ENCODE data around the gene CCER1. TPM values are rescaled to one million over a fixed set of nuclear protein-coding genes. Genes with fewer than 3 reads are reported as not detected.
A peak's percentile ranks its signal among the peaks of the same experiment; 100 is the strongest.

The CCER1 gene
- total RNA-seq, 4 donors from 2014 or later, result not detected

DNA sequence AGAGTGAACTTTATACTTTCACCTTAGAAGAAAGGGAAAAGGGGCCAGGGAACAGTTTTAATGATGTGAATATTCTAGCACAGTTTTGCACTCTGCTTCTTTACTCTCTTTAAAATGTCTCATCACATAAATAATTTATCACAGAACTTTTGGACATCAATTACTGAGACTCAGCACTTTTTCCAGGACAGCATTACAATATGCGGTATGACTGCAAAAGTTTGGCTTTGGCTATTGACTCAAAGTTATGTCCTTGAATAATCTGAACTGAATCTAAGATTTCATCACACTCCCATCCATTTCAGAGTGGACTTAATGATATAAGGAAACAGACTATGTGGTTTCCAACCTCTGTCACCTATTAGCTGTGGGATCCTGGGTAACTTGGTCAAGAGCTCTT, 11.7 kb downstream of the CCER1 start:
- DNase-seq, result no peak
- TF ChIP-seq, protein P1, sequence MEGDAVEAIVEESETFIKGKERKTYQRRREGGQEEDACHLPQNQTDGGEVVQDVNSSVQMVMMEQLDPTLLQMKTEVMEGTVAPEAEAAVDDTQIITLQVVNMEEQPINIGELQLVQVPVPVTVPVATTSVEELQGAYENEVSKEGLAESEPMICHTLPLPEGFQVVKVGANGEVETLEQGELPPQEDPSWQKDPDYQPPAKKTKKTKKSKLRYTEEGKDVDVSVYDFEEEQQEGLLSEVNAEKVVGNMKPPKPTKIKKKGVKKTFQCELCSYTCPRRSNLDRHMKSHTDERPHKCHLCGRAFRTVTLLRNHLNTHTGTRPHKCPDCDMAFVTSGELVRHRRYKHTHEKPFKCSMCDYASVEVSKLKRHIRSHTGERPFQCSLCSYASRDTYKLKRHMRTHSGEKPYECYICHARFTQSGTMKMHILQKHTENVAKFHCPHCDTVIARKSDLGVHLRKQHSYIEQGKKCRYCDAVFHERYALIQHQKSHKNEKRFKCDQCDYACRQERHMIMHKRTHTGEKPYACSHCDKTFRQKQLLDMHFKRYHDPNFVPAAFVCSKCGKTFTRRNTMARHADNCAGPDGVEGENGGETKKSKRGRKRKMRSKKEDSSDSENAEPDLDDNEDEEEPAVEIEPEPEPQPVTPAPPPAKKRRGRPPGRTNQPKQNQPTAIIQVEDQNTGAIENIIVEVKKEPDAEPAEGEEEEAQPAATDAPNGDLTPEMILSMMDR (IDR thresholded peaks at IDR 0.05), result no peak
- TF ChIP-seq POLR2A (IDR thresholded peaks at IDR 0.05), result no peak
- Histone ChIP-seq H3K27me3 (no peaks in the 10 kb centered on the region), H3K36me3 (no peaks in the 10 kb centered on the region), H3K4me3 (no peak overlapping the region), H3K27ac (no peak overlapping the region), H3K9me3 (no peaks in the 10 kb centered on the region), H3K4me1 (no peaks in the 10 kb centered on the region)
- intact Hi-C loops (cut with DNase I; ENCODE audit: low total_unique reads), result no loop called here

DNA sequence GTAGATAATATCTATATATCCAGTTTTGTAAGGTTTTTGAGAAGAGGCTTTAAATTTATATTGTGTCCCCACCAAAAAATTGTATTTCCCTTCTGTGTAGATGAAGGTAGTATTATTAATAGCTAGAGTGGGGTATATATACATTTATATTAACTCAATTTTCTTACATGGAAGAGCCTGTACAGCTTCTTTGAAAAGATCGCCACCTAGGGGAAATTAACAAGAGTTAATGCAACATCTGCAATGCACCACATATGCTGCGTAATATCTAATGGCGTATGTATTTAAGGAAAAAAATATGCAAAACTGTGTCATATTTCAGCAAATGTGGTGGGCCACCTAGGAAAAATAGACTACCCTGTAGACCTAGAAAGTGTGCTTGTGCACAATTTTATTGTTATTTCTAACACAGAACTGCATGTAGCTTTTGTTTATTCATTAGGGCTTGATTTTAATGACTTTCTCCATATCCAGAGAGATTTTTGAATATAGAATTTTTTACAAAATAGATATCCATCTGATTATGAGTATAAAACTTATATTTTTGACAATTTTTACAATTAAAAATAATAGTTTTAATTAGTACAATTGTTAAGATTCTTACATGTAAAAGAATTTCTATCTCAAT, 14.0 kb downstream of the CCER1 start:
- H3K36me3 ChIP-seq, result no peaks in the 10 kb centered on the region
- H3K4me1 ChIP-seq, result no peaks in the 10 kb centered on the region
- H3K27me3 ChIP-seq, result no peaks in the 10 kb centered on the region
- intact Hi-C loops (cut with DNase I; ENCODE audit: low total_unique reads), result no loop called here
- no peak overlapping the region for H3K4me3 ChIP-seq
- H3K27ac ChIP-seq, result no peak overlapping the region
- H3K9me3 ChIP-seq, result no peaks in the 10 kb centered on the region
- TF ChIP-seq, protein P1 (IDR thresholded peaks at IDR 0.05), result peak; percentile 27 to 45 (median 38)
- TF ChIP-seq POLR2A (IDR thresholded peaks at IDR 0.05), result no peak
- DNase-seq, result no peak

DNA sequence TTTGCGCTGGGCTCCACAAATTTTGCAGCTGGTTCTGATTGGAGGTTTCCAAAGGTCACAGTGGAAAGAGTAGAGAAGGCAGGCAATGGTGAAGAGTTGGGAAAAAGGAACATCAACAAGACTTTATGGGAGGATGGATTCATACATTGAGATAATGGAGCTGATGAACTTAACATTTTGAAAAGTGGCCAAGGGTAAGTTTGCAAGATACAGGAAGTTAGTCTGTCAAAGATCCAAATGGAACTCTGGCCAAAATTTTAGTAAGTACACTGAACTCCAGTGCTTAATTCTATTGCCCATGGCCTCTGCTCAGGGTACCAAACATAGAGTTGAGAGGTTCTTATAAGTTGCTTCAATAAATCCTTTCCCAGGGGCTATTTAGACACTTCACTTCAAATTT, 15.6 kb downstream of the CCER1 start:
- Histone ChIP-seq H3K4me3 (no peak overlapping the region), H3K36me3 (no peaks in the 10 kb centered on the region), H3K27me3 (no peaks in the 10 kb centered on the region), H3K27ac (no peak overlapping the region), H3K4me1 (no peaks in the 10 kb centered on the region), H3K9me3 (no peaks in the 10 kb centered on the region)
- intact Hi-C loops (cut with DNase I; ENCODE audit: low total_unique reads), result no loop called here
- no peak for DNase-seq
- TF ChIP-seq, protein P1 (IDR thresholded peaks at IDR 0.05), result no peak
- TF ChIP-seq POLR2A (IDR thresholded peaks at IDR 0.05), result no peak

DNA sequence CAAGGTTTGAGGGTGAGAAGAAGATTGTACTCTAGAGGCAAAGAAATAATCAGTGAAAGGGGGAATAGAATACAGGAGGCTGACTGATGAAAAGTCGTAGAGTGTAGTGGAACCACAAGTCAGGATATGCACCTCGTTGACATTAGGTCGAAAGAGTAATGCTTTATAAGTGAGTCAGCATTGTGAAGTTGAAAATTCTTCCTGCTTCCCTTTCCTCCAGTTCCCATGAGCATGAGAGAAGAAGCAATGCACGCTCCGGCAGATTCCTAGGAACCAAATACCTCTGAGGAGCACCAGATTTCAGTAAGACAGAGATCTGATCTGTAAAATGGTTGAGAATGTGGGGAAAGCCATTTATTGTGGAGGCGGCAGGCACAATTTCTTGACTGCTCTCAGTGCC, 16.5 kb downstream of the CCER1 start:
- H3K9me3 ChIP-seq, result no peaks in the 10 kb centered on the region
- no peak overlapping the region for H3K27ac ChIP-seq
- no peaks in the 10 kb centered on the region for H3K36me3 ChIP-seq
- H3K27me3 ChIP-seq, result no peaks in the 10 kb centered on the region
- no peak overlapping the region for H3K4me3 ChIP-seq
- no peak for DNase-seq
- TF ChIP-seq, protein P1 (IDR thresholded peaks at IDR 0.05), result no peak
- TF ChIP-seq POLR2A (IDR thresholded peaks at IDR 0.05), result no peak
- H3K4me1 ChIP-seq, result no peaks in the 10 kb centered on the region
- intact Hi-C loops (cut with DNase I; ENCODE audit: low total_unique reads), result no loop called here

DNA sequence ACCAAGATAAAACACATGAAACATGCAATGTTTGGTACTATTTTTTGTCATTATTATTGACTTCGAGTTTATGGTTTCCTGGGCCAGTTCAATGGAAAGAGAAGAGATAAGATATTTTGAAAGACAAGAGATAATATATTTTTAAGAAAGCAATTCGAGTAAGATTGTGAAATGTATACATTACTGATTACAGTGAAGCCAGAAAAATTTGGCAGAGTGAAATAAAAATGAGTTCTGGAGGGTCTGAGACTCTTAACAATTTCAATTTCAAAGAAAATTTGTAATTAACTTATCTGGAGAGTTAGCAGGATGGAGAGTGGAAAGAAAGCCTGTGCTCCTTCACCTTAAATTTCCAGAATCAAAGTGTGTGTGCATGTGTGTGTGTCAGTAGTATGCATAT, 17.3 kb downstream of the CCER1 start:
- Histone ChIP-seq H3K27me3 (no peaks in the 10 kb centered on the region), H3K27ac (no peak overlapping the region), H3K9me3 (no peaks in the 10 kb centered on the region), H3K4me3 (no peak overlapping the region), H3K36me3 (no peaks in the 10 kb centered on the region), H3K4me1 (no peaks in the 10 kb centered on the region)
- intact Hi-C loops (cut with DNase I; ENCODE audit: low total_unique reads), result no loop called here
- DNase-seq, result no peak
- TF ChIP-seq, protein P1 (IDR thresholded peaks at IDR 0.05), result no peak
- TF ChIP-seq POLR2A (IDR thresholded peaks at IDR 0.05), result no peak
